Measurements from ENCODE around the gene WWOX. TPM values are rescaled to one million over a fixed set of nuclear protein-coding genes. Genes with fewer than 3 reads are reported as not detected.

Gene WWOX
- total RNA-seq, 1 donor from 2014 or later = 43.2 TPM

DNA sequence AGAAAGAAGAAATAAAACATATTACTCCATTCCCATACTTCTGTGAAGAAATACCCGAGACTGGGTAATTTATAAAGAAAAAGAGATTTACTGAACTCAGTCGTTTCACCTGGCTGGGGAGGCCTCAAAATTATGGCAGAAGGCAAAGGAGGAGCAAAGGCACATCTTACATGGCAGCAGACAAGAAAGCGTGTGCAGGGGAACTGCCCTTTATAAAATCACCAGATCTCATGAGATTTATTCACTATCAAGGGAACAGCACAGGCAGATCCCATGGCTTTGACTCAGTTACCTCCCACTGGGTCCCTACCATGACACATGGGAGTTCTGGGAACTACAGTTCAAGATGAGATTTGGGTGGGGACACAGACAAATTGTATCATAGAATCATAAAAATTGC is 365.4 kb downstream of the WWOX start:
- H3K27ac Mint-ChIP-seq = no peak overlapping the region

DNA sequence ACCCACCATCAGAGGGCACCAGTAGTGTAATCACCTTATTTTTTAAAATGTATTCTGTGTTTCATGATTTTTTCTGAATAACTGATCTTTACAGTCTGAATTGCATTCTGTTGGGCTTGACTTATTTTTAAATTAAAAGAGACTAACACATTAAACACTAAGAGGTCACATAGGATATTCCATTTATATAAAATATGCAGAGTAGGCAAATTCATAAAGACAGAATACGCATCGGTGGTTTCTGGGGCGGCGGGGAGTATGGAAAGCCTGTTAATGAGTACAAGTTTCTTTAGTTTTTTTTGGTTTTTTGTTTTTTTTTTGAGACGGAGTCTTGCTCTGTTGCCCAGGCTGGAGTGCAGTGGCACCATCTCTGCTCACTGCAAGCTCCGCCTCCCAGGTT is 366.3 kb downstream of the WWOX start:
- no peak for DNase-seq (ENCODE audit: low spot score, unreplicated experiment)
- TF ChIP-seq, protein P1, sequence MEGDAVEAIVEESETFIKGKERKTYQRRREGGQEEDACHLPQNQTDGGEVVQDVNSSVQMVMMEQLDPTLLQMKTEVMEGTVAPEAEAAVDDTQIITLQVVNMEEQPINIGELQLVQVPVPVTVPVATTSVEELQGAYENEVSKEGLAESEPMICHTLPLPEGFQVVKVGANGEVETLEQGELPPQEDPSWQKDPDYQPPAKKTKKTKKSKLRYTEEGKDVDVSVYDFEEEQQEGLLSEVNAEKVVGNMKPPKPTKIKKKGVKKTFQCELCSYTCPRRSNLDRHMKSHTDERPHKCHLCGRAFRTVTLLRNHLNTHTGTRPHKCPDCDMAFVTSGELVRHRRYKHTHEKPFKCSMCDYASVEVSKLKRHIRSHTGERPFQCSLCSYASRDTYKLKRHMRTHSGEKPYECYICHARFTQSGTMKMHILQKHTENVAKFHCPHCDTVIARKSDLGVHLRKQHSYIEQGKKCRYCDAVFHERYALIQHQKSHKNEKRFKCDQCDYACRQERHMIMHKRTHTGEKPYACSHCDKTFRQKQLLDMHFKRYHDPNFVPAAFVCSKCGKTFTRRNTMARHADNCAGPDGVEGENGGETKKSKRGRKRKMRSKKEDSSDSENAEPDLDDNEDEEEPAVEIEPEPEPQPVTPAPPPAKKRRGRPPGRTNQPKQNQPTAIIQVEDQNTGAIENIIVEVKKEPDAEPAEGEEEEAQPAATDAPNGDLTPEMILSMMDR (IDR thresholded peaks at IDR 0.05; ENCODE audit: unreplicated experiment) = no peak
- Mint-ChIP-seq H3K27ac (no peak overlapping the region), H3K27me3 (no peaks in the 10 kb centered on the region), H3K4me3 (ENCODE audit: low read depth) (no peak overlapping the region), H3K4me1 (ENCODE audit: low read depth) (peaks cover 31% of the 10 kb centered on the region), H3K9me3 (ENCODE audit: low read depth) (peaks cover 11% of the 10 kb centered on the region), H3K36me3 (ENCODE audit: insufficient read depth) (peaks cover 2% of the 10 kb centered on the region)

More for the DNA sequence above, 365.4 kb downstream of the WWOX start:
- H3K9me3 Mint-ChIP-seq (ENCODE audit: low read depth) = peaks cover 11% of the 10 kb centered on the region
- H3K4me1 Mint-ChIP-seq (ENCODE audit: low read depth) = peaks cover 37% of the 10 kb centered on the region
- peaks cover 2% of the 10 kb centered on the region for H3K36me3 Mint-ChIP-seq (ENCODE audit: insufficient read depth)
- H3K4me3 Mint-ChIP-seq (ENCODE audit: low read depth) = no peak overlapping the region
- H3K27me3 Mint-ChIP-seq = no peaks in the 10 kb centered on the region
- TF ChIP-seq, protein P1 (IDR thresholded peaks at IDR 0.05; ENCODE audit: unreplicated experiment) = no peak
- DNase-seq (ENCODE audit: low spot score, unreplicated experiment) = no peak

DNA sequence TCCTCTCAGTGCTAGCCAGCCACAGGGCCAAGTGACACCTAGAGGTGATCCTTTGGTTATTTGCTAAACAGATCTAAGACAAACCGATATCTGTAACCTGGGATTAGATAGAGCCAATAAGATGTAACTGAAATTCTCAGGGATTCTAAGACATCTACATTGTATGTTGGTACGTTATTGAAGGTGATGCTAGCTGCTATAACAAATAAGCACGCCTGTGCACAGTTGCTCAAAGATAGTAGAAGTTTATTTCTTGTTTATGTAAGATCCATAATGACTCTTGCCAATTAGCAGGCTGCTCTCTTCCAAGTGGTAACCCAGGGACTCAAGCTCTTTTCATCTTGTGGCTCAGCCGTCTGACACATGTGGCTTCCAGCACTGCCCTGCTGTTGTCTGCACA is 370.3 kb downstream of the WWOX start:
- TF ChIP-seq, protein P1 (IDR thresholded peaks at IDR 0.05; ENCODE audit: unreplicated experiment) = no peak
- DNase-seq (ENCODE audit: low spot score, unreplicated experiment) = no peak
- H3K9me3 Mint-ChIP-seq (ENCODE audit: low read depth) = peaks cover 6% of the 10 kb centered on the region
- peaks cover 19% of the 10 kb centered on the region for H3K4me1 Mint-ChIP-seq (ENCODE audit: low read depth)
- H3K27me3 Mint-ChIP-seq = no peaks in the 10 kb centered on the region
- no peak overlapping the region for H3K4me3 Mint-ChIP-seq (ENCODE audit: low read depth)
- no peak overlapping the region for H3K27ac Mint-ChIP-seq
- H3K36me3 Mint-ChIP-seq (ENCODE audit: insufficient read depth) = peaks cover under 1% of the 10 kb centered on the region

DNA sequence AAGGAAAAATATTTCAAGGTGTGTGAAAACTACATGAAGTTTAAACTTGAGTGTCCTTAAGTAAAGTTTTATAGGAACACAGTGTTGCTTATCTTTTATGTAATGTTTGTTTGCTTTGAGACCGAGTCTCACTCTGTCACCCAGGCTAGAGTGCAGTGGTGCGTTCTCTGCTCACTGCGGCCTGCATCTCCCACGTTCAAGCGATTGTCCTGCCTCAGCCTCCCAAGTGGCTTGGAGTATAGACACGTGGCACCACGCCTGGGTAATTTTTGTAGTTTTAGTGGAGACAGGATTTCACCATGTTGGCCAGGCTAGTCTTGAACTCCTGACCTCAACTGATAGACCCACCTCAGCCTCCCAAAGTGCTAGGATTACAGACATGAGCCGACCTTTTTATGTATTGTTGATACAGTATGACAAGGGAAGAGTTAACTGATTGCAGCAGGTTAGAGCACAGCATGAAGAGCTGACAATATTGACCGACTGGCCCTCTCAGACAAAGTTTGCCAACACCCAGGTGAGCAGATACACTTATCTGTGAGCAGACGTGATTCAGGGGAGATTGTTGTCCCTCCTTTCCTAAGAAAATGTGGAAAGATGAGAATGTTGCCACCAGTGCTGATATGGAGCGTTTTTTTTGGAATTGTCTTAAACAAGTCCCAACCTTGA is 373.7 kb downstream of the WWOX start:
- Mint-ChIP-seq H3K9me3 (ENCODE audit: low read depth) (no peaks in the 10 kb centered on the region), H3K27ac (peak overlapping the region; percentile 37), H3K4me3 (ENCODE audit: low read depth) (no peak overlapping the region), H3K27me3 (no peaks in the 10 kb centered on the region), H3K4me1 (ENCODE audit: low read depth) (peaks cover 10% of the 10 kb centered on the region), H3K36me3 (ENCODE audit: insufficient read depth) (no peaks in the 10 kb centered on the region)
- DNase-seq (ENCODE audit: low spot score, unreplicated experiment) = no peak
- TF ChIP-seq, protein P1 (IDR thresholded peaks at IDR 0.05; ENCODE audit: unreplicated experiment) = no peak

DNA sequence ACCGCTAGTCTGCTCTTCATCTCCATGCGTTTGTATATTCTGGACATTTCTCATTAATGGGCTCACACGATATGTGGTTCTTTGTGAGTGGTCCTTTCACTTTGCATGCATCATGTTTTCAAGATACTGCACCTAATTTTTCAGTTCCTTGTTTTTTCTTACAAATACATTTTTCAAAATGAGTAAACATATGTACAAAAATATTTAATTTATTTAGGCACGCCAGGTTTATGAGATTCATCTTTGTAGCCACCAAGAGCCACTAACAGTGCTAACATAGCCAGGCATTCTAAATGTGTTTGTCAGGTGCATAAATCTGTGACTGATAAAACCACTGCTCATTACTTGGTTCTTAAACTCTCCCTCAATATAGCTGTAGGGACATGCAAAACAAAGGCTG is 375.3 kb downstream of the WWOX start:
- Mint-ChIP-seq H3K27ac (no peak overlapping the region), H3K4me3 (ENCODE audit: low read depth) (no peak overlapping the region), H3K27me3 (no peaks in the 10 kb centered on the region), H3K9me3 (ENCODE audit: low read depth) (no peaks in the 10 kb centered on the region), H3K4me1 (ENCODE audit: low read depth) (peaks cover 10% of the 10 kb centered on the region), H3K36me3 (ENCODE audit: insufficient read depth) (no peaks in the 10 kb centered on the region)
- no peak for DNase-seq (ENCODE audit: low spot score, unreplicated experiment)
- TF ChIP-seq, protein P1 (IDR thresholded peaks at IDR 0.05; ENCODE audit: unreplicated experiment) = no peak
